Keratinocyte (primary cell): ENCODE data around the gene VPS26A. TPM values are rescaled to one million over a fixed set of nuclear protein-coding genes. Genes with fewer than 3 reads are reported as not detected.
A peak's percentile ranks its signal among the peaks of the same experiment; 100 is the strongest.

Experiments
- DNase-seq: peaks from one replicate; pipeline ENCODE4 v3.0.0-alpha.2; 2011; ENCODE audit warnings: low read depth, missing footprints, low spot score
- FAIRE-seq: peaks from 2 replicates; lab custom pipeline; 2011; peaks lifted over from hg19 to GRCh38; lab: Jason Lieb, UNC
- H2AFZ ChIP-seq: 2 replicates; pipeline ENCODE4 v1.6.0; 2012; ENCODE audit warnings: low read length, control low read depth, inconsistent platforms; ENCODE audit not compliant: control insufficient read depth
- H3K27ac ChIP-seq: 2 replicates; pipeline ENCODE4 v1.5.1; 2011; ENCODE audit warnings: low read length; ENCODE audit not compliant: control insufficient read depth, insufficient read depth
- H3K27me3 ChIP-seq: 3 replicates; pipeline ENCODE4 v1.6.0; 2011; ENCODE audit warnings: low read length; ENCODE audit not compliant: control insufficient read depth, insufficient read depth; ENCODE audit errors: extremely low read depth
- H3K36me3 ChIP-seq, 2 experiments: 2 replicates in 1 of 2; 3 replicates in 1 of 2; pipeline ENCODE4 v1.5.1; 2011; ENCODE audit warnings: low read length in 2 of 2, mild to moderate bottlenecking in 1 of 2; ENCODE audit not compliant: control insufficient read depth in 2 of 2, insufficient read depth in 2 of 2; ENCODE audit errors: extremely low read depth in 1 of 2
- H3K4me1 ChIP-seq: 3 replicates; pipeline ENCODE4 v1.5.1; 2011; ENCODE audit warnings: low read length; ENCODE audit not compliant: control insufficient read depth, insufficient read depth; ENCODE audit errors: extremely low read depth
- H3K4me2 ChIP-seq: 3 replicates; pipeline ENCODE4 v1.6.0; 2011; ENCODE audit warnings: low read depth, low read length; ENCODE audit not compliant: control insufficient read depth, insufficient read depth; ENCODE audit errors: extremely low read depth
- H3K4me3 ChIP-seq, 3 experiments: fragments of 200-600 bp in 1 of 3; sonication (generic) in 1 of 3; 2 replicates in 2 of 3; 3 replicates in 1 of 3; pipeline ENCODE4 v1.5.1; 2011 to 2016; ENCODE audit warnings: low read length in 3 of 3, mild to moderate bottlenecking in 3 of 3, control low read depth in 2 of 3, inconsistent platforms in 1 of 3, low read depth in 1 of 3, mixed read lengths in 1 of 3, mixed run types in 1 of 3, moderate library complexity in 1 of 3; ENCODE audit not compliant: control insufficient read depth in 2 of 3, insufficient read depth in 2 of 3; ENCODE audit errors: extremely low read depth in 1 of 3
- H3K79me2 ChIP-seq: 2 replicates; pipeline ENCODE4 v1.6.0; 2012; ENCODE audit warnings: low read length; ENCODE audit not compliant: control insufficient read depth, insufficient read depth
- H3K9ac ChIP-seq: 3 replicates; pipeline ENCODE4 v1.6.0; 2011; ENCODE audit warnings: low read length; ENCODE audit not compliant: control insufficient read depth, insufficient read depth; ENCODE audit errors: extremely low read depth
- H3K9me1 ChIP-seq: 3 replicates; pipeline ENCODE4 v1.6.0; 2011; ENCODE audit warnings: low read length; ENCODE audit not compliant: control insufficient read depth, insufficient read depth; ENCODE audit errors: extremely low read depth
- H3K9me3 ChIP-seq: 2 replicates; pipeline ENCODE4 v1.5.1; 2012; ENCODE audit warnings: low read depth, low read length; ENCODE audit not compliant: control insufficient read depth
- H4K20me1 ChIP-seq: 3 replicates; pipeline ENCODE4 v1.6.0; 2011; ENCODE audit warnings: low read length; ENCODE audit not compliant: control insufficient read depth, insufficient read depth; ENCODE audit errors: extremely low read depth
- EZH2 ChIP-seq: IDR thresholded peaks from one replicate; pipeline ENCODE4 v1.6.1; 2012; ENCODE audit warnings: inconsistent platforms, mild to moderate bottlenecking, low read length, moderate library complexity
- dilution Hi-C: fragments of 300-500 bp; cut with MboI; formaldehyde crosslinking; loops from one replicate; pipeline ENCODE4 v1.7.0; 2020; ENCODE audit warnings: low sequenced_read_pairs; ENCODE audit not compliant: extremely low pct_ligation_motif_present
- polyA plus RNA-seq, 5 experiments: library from polyadenylated mRNA; depleted of rRNA in 3 of 5; stranded (reverse) in 3 of 5; stranded (forward) in 1 of 5; unstranded in 1 of 5; fragments of >200 nt; gene quantifications; 1 replicate in 1 of 5; 2 replicates in 3 of 5; 3 replicates in 1 of 5; pipeline versions ENCODE4 v1.2.1 to v1.2.3, GENCODE V29; 2011 to 2012; ENCODE audit warnings: missing spikeins in 2 of 5, low read depth in 1 of 5, low replicate concordance in 1 of 5
- TF ChIP-seq, protein P1 (sequence below), 3 experiments: IDR thresholded peaks in 1 of 3; conservative IDR thresholded peaks in 1 of 3; optimal IDR thresholded peaks in 1 of 3; 2 replicates in 2 of 3; 3 replicates in 1 of 3; pipeline versions ENCODE3 to v1.5.1; 2011; ENCODE audit warnings: low read length in 3 of 3, mild to moderate bottlenecking in 3 of 3, moderate library complexity in 2 of 3, control low read depth in 1 of 3, inconsistent platforms in 1 of 3; ENCODE audit not compliant: insufficient read depth in 2 of 3; ENCODE audit errors: extremely low read depth in 1 of 3

The VPS26A gene
- polyA plus RNA-seq, 1 donor (not counting 4 experiments of a cell fraction or from before 2014, with no cell fraction given) = 64.3 TPM

DNA sequence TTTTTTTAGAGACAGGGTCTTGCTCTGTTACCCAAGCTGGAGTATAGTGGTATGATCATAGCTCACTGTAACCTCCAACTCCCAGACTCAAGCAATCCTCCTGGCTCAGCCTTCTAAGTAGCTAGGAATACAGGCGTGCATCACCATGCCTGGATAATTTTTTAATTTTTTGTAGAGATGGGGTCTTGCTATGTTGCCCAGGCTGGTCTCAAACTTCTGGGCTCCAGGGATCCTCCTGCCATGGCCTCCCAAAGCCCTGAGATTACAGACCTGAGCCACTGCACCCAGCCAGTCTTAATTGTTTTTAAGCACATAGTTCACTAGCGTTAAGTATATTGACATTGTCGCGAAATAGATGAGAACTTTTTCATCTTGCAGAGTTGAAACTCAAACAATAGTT lies 58.0 kb downstream of the VPS26A start:
- Histone ChIP-seq H2AFZ (no peak overlapping the region), H3K9me1 (no peaks in the 10 kb centered on the region), H3K9ac (no peak overlapping the region), H3K4me3 (no peak overlapping the region), H3K27me3 (no peaks in the 10 kb centered on the region), H3K9me3 (no peaks in the 10 kb centered on the region), H3K79me2 (peaks cover 60% of the 10 kb centered on the region), H4K20me1 (no peaks in the 10 kb centered on the region), H3K27ac (peak overlapping the region; percentile 99), H3K36me3 (peaks cover 11 to 15% of the 10 kb centered on the region in 2 experiments), H3K4me2 (no peak overlapping the region), H3K4me1 (peaks cover 9% of the 10 kb centered on the region)
- dilution Hi-C loops = no loop called here
- FAIRE-seq = no peak
- DNase-seq = no peak
- TF ChIP-seq EZH2 = no peak
- TF ChIP-seq, protein P1, sequence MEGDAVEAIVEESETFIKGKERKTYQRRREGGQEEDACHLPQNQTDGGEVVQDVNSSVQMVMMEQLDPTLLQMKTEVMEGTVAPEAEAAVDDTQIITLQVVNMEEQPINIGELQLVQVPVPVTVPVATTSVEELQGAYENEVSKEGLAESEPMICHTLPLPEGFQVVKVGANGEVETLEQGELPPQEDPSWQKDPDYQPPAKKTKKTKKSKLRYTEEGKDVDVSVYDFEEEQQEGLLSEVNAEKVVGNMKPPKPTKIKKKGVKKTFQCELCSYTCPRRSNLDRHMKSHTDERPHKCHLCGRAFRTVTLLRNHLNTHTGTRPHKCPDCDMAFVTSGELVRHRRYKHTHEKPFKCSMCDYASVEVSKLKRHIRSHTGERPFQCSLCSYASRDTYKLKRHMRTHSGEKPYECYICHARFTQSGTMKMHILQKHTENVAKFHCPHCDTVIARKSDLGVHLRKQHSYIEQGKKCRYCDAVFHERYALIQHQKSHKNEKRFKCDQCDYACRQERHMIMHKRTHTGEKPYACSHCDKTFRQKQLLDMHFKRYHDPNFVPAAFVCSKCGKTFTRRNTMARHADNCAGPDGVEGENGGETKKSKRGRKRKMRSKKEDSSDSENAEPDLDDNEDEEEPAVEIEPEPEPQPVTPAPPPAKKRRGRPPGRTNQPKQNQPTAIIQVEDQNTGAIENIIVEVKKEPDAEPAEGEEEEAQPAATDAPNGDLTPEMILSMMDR (optimal IDR thresholded peaks at IDR 0.05 in 1 of 3, IDR thresholded peaks at IDR 0.05 in 1 of 3, conservative IDR thresholded peaks at IDR 0.05 in 1 of 3; ENCODE audit: extremely low read depth in 1 of 3, insufficient read depth in 2 of 3, low read length in 3 of 3) = no peak

DNA sequence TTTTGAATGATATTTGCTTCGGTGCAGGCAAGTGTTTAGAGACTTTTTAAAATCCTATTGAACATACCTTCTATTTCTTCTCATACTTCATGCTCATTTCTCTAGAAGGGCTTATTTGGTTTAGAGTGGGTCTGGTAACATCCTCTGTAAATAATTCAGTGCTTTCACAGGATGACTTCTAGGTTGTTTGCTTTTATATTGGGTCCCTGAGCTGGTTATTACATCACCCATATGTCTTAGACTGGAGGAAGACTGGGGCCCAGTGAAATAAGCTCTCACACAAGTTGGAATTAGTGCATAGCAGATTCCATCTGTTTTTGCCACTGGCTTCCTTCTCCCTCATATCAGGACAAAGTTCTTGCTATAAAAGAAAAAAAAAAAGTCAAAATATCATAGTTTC lies 62.5 kb downstream of the VPS26A start:
- H3K4me3 ChIP-seq = no peak overlapping the region
- H2AFZ ChIP-seq = no peak overlapping the region
- H3K36me3 ChIP-seq = peaks cover 19 to 23% of the 10 kb centered on the region in 2 experiments
- no peaks in the 10 kb centered on the region for H4K20me1 ChIP-seq
- FAIRE-seq (no peak), DNase-seq (no peak)
- TF ChIP-seq, protein P1 (optimal IDR thresholded peaks at IDR 0.05 in 1 of 3, IDR thresholded peaks at IDR 0.05 in 1 of 3, conservative IDR thresholded peaks at IDR 0.05 in 1 of 3; ENCODE audit: extremely low read depth in 1 of 3, insufficient read depth in 2 of 3, low read length in 3 of 3) = no peak
- no peak for TF ChIP-seq EZH2
- no peaks in the 10 kb centered on the region for H3K27me3 ChIP-seq
- peaks cover 49% of the 10 kb centered on the region for H3K79me2 ChIP-seq
- no peaks in the 10 kb centered on the region for H3K9me3 ChIP-seq
- no peak overlapping the region for H3K9ac ChIP-seq
- H3K27ac ChIP-seq = no peak overlapping the region
- H3K4me2 ChIP-seq = no peak overlapping the region
- peaks cover 2% of the 10 kb centered on the region for H3K4me1 ChIP-seq
- dilution Hi-C loops = no loop called here
- H3K9me1 ChIP-seq = no peaks in the 10 kb centered on the region
